GM18520 (cell line): ENCODE results near the gene NELFCD.
"Not testable (repeated sequence)": the region's sequence is repeated elsewhere in the genome, so short reads cannot be mapped to it uniquely, and the experiment has no call there.

Experiments
- ATAC-seq: cut with Tn5 transposase; IDR thresholded peaks from one replicate; pipeline ENCODE4 v1.9.1; 2021; ENCODE audit not compliant: unreplicated experiment

NELFCD gene

DNA sequence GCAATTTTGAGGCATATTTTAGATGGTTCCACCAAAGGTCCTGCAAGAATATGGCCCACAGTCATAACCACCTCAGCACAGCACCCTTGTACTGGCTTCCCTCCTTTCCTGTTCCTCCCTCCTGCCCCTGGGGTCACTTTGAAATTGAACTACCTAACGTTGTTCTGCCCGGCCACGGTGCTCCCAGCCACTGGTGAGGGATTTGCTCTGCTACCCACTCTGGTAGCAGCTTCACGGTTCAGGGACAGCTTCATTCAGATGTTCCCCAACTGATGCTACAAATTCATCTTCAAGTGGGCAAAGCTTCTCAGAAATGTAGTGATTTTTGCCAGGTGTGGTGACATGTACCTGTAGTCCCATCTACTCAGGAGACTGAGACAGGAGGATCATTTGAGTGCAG lies 7.9 kb upstream of the NELFCD start:
- ATAC-seq = no peak

DNA sequence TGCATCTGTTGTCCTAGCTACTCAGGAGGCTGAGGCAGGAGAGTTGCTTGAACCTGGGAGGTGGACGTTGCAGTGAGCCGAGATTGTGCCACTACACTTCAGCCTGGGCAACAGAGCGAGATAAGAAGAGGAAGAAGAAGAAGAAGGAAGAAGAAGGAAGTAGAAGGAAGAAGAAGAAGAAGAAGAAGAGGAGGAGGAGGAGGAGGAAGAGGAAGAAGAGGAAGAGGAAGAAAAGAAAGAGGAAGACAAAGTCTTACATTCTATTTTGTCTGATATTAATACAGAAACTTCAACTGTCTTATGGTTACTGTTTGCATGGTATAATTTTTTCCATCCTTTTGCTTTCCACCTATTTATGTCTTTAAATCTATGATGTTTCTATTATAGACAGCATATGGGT lies 7.2 kb upstream of the NELFCD start:
- ATAC-seq = no peak

DNA sequence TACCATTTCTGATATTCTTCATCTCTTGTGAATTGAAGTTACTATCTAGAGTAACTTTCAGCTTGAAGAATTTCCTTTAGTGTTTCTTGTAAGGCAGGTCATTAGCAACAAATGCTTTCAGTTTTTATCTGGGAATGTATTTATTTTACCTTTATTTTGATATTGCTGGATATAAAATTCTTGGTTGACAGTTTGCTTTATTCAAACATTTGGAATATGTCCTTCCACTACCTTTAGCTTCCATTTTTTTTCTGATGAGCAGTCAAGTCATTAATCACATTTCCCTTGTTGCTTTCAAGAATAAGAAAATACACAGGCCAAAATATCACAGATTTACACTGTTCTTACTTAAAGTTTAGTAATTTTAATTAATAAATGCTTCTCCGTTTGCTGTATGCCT lies 5.7 kb upstream of the NELFCD start:
- no peak for ATAC-seq

DNA sequence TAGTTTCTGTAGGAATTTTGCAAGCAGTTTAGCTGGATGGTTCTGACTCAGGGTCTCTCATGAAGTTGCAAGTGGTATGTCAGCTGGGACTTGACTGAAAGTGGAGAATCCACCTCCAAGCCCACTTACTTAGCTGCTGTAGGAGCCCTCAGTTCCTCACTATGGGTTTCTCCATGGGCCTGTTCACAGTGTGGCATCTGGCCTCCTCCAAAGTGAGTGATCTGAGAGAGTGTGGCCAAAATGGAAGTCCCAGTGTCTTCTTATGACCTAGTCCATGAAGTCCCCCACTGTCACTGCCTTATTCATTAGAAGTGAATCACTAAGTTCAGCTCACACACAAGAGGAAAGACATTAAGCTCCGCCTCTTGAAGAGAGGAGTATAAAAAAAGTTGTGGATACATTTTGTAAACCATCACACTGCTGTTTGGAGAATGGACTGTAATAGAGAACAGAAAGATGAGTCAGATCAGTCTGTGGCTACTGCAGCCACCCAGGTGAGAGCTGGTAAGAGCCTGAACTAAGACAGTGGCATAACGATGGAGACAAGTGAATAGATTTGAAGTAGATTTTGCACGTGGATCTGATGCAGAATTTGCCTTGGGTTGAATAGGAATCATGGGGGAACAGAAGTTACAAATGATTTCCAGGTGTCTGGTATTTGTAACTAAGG lies 4.9 kb upstream of the NELFCD start:
- ATAC-seq = no peak

DNA sequence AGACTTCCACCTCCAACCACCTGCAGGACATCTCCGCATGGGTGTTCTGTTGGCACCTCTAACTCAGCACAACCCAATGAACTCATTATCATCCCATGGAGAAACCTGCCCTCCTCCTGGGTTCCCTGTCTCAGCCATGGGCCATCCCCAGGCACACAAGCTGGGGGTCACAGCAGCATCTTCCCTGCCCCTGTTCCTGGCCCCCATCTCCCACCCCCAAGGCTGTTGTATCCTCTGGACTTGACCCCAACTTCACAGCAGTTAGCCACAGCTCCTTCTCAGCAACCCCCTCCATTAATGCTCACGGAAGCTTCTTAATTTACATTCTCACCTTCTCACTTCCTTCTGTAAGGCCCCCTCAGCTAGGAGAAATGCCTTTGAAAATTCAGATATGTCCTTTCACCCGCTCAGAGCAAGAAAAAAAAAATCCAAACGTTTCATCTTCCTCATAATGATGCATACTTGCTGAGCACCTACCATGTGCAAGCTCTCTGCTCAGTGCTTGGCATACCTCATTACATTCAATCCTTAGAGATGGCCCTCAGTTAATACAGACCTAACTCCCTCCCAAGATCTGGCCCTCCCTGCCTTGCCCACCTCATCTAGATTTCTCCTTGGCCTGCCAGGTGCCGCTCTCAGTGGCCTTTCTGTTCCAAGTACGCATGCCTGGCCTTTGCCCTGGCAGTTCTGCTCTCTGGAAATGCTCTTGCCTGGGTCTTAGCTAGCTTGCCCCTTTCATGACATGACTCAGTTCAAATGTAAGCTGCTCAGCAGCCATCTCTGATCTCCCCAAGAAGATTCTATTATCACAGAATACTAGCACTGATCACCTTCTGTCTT lies 2.5 kb upstream of the NELFCD start:
- ATAC-seq = no peak

DNA sequence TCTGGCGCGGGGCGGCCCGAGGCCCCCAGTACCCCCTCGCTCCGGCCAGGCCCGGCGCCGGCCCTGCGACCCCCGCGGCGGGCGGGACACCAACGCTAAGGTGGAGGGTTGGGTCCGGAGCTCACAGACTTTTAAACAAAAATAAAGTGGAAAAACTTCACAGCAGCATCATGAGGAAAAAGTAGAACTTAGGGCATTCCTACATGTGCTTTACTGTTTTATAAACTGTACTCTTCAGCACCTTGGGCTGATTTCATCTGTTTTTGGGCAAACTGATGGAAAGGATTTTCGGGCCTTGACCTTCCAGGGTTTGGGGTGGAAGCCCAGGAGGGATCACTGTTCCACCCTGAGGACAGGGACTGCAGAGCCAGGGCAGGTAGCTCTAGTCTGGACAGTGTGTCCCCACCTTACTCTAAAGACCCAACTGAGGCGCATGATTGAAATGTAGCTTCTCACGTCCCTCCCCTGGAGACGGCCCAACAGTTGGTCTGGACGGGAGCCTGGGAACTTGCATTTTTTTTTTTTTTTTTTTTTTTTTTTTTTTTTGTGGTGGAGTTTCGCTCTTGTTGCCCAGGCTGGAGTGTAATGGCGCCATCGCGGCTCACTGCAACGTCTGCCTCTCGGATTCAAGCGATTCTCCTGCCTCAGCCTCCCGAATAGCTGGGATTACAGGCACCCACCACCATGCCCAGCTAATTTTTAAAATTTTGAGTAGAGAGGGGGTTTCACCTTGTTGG lies 740 bp downstream of the NELFCD start:
- ATAC-seq = no peak

DNA sequence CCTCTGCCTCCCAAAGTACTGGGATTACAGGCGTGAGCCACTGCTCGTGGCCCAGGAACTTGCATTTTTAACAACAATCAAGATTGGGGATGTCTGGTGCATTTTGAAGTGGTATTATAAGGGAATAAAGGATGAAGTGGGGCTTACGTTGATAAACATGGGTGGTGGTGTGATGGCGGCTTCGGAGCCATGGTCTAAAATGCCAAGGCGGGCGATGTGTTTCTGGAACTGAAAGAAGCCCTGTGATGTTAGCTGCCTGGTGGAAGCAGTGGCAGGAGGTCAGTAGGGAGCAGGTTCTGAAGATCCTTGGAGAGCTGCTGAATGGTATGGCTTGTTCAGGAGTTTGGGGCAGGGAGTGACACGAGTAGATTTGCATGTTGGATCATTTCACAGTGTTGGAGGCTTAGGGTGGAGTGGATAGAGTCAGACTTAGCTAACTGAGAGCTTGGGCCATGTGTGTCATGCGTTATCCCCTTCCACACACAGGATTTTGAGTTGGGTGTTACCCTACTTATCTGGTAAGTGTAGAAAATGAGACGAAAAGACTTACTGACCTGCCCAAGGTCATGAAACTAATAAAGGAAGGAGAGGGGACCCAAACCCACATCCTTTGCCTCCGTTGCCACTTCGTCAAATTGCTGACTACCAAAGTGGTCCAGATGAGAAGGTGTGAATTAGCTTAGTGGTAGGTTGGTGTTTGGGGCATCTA lies 1.5 kb downstream of the NELFCD start:
- no peak for ATAC-seq

DNA sequence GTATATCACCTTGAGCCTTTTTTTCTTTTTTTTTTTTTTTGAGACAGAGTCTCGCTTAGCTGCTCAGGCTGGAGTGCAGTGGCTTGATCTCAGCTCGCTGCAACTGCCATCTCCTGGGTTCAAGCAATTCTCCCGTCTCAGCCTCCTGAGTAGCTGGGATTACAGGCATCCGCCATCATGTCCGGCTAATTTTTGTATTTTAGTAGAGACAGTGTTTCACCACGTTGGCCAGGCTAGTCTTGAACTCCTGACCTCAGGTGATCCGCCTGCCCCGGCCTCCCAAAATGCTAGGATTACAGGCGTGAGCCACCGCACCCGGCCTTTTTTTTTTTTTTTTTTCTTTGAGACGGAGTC lies 2.0 kb downstream of the NELFCD start:
- not testable (repeated sequence) for ATAC-seq

DNA sequence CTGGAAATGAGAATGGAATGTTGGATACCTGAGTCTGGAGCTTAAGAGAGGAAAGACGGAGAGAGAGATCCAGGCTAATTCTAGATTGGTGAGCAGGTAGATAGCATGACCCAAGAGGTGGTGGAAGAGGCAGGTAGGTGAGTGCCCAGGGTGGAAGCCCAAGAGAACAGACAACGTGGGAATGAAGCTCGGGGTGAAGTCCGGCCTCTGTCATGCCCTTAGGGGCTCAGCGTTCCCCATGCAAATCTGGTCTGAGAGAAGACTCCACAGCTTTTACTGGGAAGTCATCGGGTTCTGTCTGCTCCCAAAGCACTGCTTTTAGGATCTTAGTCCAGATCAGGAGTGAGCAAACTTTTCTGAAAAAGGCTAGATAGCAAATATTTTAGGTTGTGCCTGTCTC lies 3.6 kb downstream of the NELFCD start:
- no peak for ATAC-seq

DNA sequence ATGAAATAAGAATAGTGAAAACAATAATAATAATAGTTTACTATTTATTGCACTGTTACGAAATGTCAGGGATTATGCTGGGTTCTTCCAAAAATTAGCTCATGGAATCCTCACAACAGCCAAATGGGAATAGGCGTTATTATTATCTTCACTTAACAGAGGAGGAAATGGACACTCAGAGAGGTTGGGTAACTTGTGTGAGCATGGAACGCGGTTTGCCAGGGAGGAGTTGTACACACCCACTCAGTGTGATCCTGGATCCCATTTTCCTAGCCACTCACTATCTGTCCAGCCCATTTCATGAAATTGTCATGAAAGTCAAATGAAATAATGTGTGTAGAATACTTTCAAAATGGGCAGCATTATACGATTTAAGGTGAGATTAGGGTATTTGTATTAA lies 4.6 kb downstream of the NELFCD start:
- ATAC-seq = no peak

DNA sequence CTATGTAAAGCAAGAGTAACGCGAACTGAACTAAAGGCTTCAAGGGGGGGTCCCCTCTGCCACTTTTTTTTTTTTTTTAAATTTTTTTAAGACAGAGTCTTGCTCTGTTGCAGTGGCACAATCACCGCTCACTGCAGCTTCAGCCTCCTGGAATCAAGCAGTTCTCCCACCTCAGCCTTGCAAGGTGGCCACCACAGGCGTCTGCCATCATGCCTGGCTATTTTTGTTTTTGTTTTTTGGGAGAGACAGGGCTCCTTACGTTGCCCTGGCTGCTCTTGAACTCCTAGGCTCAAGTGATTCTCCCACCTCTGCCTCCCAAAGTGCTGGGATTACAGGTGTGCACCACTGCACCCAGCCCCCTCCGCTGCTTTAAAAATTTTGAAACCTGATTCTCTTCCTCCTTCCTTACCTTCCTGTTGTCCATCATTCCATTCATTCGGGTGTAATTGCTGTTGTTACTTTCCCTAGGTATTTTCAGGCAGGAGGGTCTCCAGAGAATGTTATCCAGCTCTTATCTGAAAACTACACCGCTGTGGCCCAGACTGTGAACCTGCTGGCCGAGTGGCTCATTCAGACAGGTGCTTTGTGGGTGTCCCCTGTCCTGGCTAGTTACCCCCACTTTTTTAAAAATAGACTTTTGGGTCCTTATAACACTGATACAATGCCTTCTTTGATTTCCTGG lies 5.4 kb downstream of the NELFCD start:
- no peak for ATAC-seq

DNA sequence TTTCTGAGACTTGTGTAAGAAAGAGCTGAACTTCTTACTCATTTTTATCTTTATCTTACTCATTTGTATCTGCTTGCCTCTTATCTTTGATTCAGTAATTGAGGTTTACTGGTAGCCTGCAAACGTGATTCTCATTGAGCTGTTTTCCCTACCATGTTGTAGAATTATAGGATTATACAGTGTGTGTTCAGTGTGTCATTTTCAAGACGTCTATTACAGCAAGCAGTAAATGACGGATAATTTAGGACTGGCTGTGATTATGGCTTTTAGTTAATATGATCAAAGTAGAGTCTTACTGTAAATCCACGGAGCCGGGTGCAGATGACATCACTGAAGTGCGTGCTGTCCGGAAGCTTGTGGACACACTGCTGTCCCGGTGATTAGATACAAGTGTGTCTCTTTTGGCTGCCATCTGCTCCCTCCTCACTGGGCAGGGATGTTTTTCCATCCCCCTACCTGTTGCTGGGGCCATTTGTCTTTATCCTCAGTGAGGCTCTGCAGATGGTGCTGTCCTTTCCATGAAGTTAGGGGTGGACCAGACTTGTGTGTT lies 6.0 kb downstream of the NELFCD start:
- ATAC-seq = no peak

DNA sequence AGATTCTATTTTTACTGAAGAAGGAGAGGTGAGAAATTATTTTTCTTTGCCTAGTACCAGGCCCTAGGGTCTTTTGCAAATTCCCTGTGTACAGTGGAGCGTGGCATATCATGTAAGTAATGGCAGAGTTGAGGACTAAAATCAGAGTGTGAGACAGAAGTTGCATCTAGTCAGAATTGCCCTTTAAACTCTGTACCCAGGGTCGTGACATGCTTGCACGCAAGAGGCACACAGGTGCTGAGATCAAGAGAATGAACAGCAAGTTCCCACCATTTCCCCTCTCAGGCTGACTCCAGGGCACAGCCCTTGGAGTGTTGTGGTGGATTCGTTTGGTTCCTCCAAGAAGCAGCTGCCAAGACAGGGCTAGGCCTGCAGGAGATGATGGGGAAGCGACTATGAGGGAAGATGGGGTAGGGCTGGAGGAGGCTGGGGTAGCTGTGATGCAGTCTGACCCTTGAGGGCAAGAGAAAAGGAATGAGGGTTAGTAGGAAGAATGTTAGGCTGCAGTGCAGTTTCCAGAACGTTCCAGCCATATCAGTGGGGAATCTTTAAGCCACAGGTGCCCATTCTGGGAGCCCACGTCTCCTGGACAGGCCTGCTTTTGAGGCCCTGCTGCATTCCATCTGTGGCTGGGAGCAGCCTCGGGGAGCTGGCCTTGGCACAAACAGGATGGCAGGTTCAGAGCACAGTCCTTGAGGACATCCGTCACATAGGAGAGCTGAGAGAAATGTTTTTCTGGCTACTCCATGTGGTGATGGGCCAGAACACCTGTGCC lies 6.9 kb downstream of the NELFCD start:
- no peak for ATAC-seq

DNA sequence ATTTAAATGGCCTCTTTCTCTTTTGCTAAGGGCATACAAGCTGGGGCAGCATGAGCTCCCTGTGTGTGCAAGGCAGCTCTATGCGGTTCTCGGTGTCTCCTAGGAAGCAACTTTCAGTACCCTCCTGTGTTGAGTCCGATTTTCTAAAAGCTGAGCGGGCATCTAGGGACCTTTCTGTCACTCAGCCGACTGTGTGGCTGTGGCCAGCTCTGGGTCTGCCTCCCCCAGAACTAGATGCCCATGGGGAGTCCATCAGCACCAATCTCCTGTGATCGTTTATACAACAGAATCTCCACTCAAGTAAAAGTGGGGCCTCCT lies 7.5 kb downstream of the NELFCD start:
- no peak for ATAC-seq

DNA sequence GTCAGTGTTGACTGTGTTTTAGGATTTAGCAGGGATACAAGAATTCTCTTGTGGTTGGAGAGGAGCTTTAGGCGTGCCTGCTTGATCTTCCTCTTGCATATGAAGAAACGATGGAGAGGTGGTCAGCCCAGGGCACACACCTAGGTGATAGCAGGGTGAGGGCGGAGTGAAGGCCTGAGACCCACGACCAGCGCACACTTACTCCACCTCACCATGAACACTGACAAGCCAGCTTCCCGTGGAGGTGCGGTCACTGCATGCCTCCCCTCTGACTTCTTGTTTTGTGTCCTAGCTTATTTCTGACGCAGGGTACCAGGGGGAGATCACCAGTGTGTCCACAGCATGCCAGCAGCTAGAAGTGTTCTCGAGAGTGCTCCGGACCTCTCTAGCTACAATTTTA lies 8.1 kb downstream of the NELFCD start:
- no peak for ATAC-seq

DNA sequence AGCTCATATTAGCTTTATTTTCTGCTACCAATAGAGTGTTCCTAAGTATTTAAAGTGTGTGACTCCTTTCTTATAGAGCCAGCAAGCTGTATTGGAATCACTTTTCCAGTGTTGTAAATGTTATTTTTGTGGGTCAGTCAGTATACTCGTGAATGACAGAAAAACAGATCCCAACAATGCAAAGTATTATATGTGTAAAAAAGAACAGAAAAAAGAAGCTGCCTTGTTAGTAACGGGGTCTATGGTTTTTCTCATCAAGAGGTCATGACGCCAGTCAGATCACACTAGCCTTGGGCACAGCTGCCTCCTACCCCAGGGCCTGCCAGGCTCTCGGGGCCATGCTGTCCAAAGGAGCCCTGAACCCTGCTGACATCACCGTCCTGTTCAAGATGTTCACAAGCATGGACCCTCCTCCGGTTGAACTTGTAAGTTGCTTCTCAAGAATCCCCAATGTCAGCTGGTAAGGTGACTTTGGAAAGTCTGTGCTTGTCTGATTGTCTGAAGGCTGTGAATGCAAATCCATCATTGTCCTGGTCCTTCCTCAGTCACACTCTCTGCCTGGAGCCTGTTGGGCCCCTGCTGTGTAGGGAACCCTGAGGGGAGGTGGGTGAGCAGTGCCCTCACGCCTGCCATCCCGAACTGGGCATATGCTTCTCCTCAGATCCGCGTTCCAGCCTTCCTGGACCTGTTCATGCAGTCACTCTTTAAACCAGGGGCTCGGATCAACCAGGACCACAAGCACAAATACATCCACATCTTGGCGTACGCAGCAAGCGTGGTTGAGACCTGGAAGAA lies 9.8 kb downstream of the NELFCD start:
- no peak for ATAC-seq

DNA sequence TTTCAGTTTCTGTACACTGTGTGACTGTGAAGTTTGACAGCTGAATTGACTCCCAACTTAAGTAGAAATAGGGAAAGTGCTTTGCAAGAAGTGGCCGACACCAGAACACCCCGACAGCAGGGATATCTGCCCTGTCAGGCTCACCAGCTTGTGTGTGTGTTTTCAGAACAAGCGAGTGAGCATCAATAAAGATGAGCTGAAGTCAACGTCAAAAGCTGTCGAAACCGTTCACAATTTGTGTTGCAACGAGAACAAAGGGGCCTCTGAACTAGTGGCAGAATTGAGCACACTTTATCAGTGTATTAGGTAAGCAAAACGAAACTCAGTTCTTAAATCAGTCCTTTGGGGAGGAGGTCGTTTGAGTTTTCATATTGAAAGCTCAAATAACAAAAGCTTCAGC lies 10.7 kb downstream of the NELFCD start:
- no peak for ATAC-seq

DNA sequence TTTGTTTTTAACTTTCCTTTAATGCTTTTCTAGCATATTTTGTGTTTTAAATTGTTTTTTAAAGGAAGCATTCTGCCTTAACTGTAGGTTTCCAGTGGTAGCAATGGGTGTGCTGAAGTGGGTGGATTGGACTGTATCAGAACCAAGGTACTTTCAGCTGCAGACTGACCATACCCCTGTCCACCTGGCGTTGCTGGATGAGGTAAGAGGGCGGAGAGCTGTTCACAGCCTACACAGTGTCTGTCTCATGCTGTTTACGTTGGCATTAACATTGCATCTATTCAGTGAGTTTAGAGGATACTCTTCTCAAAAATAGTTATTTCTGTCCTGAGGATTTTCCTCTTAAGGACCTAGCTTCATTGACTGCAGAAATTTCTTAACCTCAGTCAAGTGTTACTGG lies 11.9 kb downstream of the NELFCD start:
- ATAC-seq = no peak
